GM10847 (cell line): ENCODE data around the gene MTCH1.

Experiments used
- POLR2A ChIP-seq: IDR thresholded peaks from 2 replicates; pipeline ENCODE4 v1.6.1; 2011; ENCODE audit not compliant: insufficient read length; ENCODE audit errors: extremely low read depth

The MTCH1 gene

DNA sequence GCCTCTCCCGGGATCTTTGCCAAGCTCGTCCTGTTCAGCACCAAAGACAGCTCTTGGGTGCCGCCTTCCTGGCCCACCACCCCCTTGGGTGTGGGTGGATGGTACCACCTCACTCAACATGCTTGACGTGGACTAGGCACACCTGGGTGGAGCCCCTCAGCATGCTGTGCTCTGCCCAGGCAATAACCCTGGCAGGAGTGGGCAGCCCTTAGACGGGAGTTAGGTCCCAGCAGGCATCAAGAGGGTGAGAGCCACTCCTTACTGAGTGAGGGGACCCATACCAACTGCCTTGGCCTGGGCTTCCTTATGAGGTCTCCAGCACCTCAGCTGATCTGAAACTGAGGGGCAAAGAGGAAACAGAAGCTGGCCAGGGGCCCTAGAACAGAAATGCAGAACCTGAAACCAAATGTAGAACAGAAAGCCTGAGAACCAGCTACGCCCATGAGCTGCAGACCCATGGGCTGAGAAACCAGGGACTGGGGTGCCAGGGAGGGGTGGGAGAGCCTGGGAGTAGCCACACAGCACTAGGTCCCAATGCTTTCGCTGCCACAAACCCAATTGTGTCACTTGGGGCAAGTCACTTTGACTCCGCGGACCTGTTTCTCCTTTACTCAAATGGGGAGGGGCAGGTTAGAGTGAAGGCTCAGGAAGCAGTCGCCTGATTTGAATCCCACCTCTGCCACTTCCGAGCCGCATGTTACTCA, 21.5 kb upstream of the MTCH1 start:
- TF ChIP-seq POLR2A, result peak; percentile 34

- no peak for TF ChIP-seq POLR2A
Measured at GRCh38 chr6:37006793-37007339, 20.9 kb upstream of the MTCH1 start.

- no peak for TF ChIP-seq POLR2A
Measured at GRCh38 chr6:37005827-37006567, 20.0 kb upstream of the MTCH1 start.

- TF ChIP-seq POLR2A, result peak; percentile 56
Measured at GRCh38 chr6:37005061-37005810, 19.2 kb upstream of the MTCH1 start, which contains the start of gene FGD2. TSS of gene FGD2 (plus strand) at chr6:37005655. CDS start at chr6:37005818, 163 bp downstream.

GRCh38 chr6:37004044-37004980, 18.3 kb upstream of the MTCH1 start:
- no peak for TF ChIP-seq POLR2A

GRCh38 chr6:36999751-37000125, 13.7 kb upstream of the MTCH1 start:
- TF ChIP-seq POLR2A, result no peak

DNA sequence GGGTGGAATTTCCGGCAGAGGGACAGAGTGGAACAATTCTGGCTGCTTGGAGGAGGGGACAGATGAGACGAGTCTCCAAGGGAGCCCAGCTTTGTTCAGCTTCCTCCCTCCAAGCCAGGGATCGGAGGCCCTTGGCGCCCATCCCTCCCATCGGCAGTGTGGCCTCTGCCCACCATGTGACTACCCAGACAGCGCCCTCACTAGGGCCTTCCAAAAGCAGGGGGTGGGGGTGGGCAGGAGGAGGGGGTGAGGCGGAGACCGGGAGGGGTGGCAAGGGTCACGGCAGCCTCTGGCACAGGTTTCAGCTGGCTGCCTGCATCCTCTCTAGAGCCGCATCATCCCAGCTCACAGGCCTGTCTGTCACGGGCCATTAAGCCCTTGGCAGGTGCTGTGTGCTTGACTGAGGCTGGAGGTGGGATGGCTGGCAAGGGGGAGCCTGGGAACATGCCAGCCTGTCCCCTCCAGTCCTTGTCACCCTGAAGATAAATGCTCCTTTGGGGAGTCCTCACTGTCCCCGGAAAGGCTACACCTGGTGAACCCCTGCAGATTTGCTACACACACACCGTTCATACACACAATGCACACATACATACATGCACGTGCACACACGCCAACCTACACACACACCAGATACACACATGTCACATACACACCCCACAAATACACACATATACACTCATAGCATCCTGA, 13.2 kb upstream of the MTCH1 start:
- no peak for TF ChIP-seq POLR2A

DNA sequence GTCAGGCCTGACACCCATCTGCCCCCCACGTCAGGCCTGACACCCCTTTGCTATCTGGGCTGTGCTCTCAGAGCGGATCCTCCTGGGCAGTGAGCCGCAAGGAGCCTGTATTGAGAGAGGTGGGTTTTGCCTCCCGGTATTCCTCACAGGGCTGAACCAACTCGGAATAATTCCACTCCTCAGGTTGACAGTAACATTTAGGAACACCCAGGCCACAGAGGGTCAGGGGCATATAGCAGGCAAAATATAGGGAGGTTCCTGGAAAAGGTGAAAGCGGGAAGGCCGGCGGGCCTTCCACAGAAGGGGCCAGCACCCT, 12.7 kb upstream of the MTCH1 start:
- TF ChIP-seq POLR2A, result no peak

DNA sequence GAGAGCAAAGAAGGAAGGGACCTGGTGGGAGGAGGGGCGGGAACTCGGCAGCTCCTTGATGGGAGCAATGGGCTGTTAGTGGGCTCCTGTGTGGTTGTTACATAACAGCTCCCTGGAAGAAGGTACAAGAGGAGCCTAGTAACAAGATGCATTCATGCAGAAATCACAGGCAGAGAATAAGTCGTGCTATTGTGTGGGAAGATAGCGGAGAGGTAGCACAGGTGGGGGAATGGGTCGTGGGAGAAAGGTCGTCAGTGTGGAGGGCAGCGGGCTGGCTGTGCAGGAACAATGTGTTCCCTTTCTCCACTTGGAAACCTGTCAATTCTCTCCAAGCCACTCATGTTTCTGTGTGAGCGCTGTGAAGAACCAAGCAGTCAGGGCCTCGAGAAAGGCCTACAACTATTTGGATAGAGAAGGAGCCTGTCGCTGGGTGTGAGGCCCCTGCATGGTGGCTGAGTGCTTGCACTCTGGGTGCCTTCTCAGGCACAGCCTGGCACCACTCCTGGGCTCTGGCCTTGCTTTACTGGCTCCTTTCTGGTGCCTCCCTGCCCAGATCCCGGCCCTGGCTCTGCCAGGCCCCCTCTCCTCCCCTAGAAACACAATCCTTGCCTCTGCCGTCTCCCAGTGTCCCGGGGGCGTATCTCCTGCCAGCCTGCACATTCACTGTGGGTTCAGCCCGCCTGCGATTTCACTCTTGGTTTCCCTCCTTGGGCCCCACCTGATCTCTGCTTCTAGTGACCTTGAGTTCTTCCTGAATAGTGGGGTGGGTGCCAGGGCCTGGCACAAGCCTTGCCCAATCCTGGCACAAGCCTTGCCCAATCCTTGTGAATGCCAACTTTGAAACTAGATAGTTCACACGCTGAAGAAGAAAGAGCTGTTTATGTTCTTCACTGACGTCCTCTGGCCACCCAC, 12.1 kb upstream of the MTCH1 start:
- no peak for TF ChIP-seq POLR2A

GRCh38 chr6:36989264-36989663, 3.3 kb upstream of the MTCH1 start:
- TF ChIP-seq POLR2A, result no peak

- TF ChIP-seq POLR2A, result no peak
Measured at GRCh38 chr6:36986704-36987047, 680 bp upstream of the MTCH1 start.

GRCh38 chr6:36985417-36985807, 584 bp downstream of the MTCH1 start:
- TF ChIP-seq POLR2A, result no peak

GRCh38 chr6:36984581-36985416, 1.2 kb downstream of the MTCH1 start:
- no peak for TF ChIP-seq POLR2A

DNA sequence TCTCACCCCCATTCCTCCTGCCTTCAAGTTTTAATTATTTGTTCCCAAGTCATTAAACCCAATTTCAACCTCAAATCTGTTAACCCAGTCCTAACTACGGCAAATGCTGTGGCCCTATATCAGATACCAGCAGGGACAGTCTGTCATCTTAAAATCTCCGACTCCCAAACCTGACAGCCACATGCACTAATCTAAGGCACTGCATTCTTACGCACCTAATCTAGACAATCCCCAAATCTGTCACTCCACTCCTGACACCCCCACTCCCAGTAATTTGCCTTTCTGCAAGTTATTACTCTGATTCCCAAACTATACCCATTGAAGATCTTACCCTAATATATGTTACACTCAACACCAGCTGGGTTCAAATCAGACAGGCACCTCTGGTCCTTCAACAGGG, 2.5 kb downstream of the MTCH1 start:
- TF ChIP-seq POLR2A, result no peak
